ENCODE data around the gene TAOK3. TPM values are rescaled to one million over a fixed set of nuclear protein-coding genes. Genes with fewer than 3 reads are reported as not detected.

TAOK3 gene
- total and polyA plus RNA-seq, 2 of the 8 experiments (the other 6 are each of a cell fraction or from before 2014, with no cell fraction given), result 5.2 to 9.3 TPM

DNA sequence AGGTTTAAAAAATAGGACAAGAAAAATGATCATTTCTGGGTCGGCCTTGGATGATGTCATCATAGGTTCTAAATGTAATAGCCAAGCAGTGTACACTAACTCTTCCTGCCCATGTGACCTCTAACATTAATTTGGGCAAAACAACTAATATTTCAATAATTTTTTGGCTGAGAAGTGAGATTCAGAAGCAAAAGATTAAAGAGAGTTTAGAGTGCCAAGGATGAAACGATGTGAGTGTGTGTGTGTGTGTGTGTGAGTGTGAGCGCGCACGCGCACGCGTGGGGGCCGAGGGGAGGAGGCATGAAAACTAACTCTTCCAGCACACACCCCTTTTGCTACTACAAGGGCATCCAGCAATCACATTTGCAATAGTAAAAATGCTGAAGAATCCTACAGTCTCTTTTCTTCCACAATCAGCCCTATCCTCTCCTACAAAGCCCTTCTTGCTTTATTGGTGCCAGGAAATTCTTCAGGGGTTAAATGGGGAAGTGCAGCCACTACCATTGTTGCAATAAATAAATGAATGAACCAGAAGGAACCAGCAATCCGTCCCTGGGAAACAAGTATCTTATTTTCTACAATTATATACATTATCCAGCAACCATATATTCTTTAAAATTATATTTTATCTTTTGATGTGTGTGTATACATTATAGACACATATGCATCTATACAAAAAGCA lies 183.9 kb downstream of the TAOK3 start (continued):
- TF ChIP-seq TAF7 (optimal IDR thresholded peaks at IDR 0.05; ENCODE audit: borderline replicate concordance, low read depth, low read length) (no peak), TBP (IDR thresholded peaks at IDR 0.05; ENCODE audit: low read depth, low read length) (no peak), CHD2 (IDR thresholded peaks at IDR 0.05; ENCODE audit: low read length) (no peak), GABPA (IDR thresholded peaks at IDR 0.05; ENCODE audit: borderline replicate concordance, insufficient read depth, low read length) (no peak), ZNF274 (IDR thresholded peaks at IDR 0.05; ENCODE audit: borderline replicate concordance, extremely low read depth, low read length) (no peak), JUN (IDR thresholded peaks at IDR 0.05; ENCODE audit: low read depth, low read length) (no peak), SIN3A (conservative IDR thresholded peaks at IDR 0.05 in 1 of 2, IDR thresholded peaks at IDR 0.05 in 1 of 2; ENCODE audit: low read depth in 1 of 2, low read length in 2 of 2) (no peak), SP4 (IDR thresholded peaks at IDR 0.05; ENCODE audit: low read length) (no peak), RXRA (IDR thresholded peaks at IDR 0.05; ENCODE audit: insufficient read depth, low read depth, low read length) (no peak)
